GM18517 (cell line): ENCODE data around the gene NNMT.

ENCODE experiments used
- ATAC-seq: cut with Tn5 transposase; IDR thresholded peaks from one replicate; pipeline ENCODE4 v1.9.1; 2021; ENCODE audit warnings: mild to moderate bottlenecking, moderate library complexity; ENCODE audit not compliant: unreplicated experiment

Gene NNMT

DNA sequence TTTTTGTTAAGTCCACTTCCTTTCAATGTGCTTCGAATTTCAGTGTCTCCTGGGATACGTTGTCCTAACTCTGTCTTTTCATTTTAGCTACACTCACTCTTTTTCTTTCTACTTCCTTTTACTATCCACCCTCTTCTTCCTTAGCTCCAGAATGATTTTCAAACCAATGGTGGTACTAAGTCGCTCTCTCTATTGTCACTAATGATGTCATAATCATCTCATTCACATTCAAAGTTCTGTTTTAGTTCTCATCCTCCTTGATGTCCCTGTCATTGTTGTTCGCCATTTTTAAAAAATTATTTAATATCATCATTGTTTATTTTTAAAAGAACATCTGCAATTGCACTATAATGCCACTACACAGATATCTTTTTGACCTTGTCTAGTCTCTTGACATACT, 47.3 kb downstream of the NNMT start:
- no peak for ATAC-seq

GRCh38 chr11:114344494-114344893, 48.3 kb downstream of the NNMT start:
- ATAC-seq: no peak

GRCh38 chr11:114345575-114346222, 49.5 kb downstream of the NNMT start:
- ATAC-seq: no peak

DNA sequence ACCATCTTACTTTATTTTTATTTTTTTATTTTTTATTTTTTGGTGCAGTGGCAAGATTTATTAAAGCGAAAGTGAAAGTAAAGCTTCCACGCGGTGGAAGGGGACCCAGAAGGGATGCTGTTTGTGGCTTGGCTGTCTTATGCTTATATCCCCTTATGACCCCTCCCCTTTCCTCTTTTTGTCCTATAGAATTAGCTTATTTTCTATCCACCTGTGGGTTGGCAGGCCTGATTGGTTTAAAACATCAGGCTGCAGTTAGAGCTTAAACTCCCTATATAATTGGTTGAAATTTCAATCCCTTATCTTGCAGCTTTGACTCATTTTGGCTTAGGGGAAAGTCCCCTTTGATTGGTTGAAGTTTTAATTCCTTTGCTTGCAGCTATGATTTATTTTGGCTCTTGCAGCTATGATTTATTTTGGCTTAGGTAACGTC, 50.5 kb downstream of the NNMT start:
- no peak for ATAC-seq

DNA sequence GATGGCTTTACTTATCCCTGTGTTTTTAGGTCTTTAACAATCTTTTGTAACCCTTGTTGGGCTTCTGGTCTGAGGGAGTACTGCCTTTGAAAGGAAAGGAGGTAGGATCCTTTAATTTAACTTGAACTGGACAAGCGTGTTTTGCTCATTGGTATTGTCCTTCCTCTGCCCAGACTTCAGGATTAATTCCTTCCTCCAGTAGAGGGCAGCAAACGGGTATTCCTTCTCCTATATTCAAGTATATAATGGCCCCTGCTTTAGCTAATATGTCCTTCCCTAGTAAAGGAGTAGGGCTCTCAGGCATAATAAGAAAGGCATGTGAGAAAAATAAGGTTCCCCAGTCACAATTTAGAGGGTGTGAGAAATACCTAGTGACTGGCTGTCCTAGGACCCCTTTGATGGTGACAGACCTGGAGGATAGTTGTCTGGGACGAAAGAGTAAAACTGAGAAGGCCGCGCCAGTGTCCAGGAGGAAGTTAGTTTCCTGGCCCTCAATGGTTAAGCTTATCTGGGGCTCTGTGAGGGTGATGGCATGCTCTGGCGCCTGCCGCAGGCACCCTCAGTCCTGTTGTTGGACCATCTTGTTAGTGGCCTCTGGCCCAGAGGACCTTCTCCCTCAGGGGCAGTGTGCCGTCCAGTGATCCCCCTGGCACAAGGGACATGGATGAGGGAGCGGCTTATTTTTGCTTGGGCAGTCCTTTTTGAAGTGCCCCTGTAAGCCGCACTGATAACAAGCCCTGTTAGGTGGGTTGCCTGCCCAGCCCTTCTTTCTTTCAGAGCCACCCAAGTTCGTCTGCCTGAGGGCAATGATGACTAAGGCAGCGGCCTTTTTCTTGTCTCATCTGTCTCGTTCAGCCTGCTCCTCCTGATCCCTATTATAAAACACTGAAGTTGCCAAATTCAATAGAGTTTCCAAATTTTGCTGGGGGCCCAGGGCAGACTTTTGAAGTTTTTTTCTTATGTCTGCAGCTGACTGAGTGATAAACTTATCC, 52.3 kb downstream of the NNMT start:
- ATAC-seq: no peak

- ATAC-seq: no peak
Observed at GRCh38 chr11:114350022-114350421, 53.8 kb downstream of the NNMT start.

DNA sequence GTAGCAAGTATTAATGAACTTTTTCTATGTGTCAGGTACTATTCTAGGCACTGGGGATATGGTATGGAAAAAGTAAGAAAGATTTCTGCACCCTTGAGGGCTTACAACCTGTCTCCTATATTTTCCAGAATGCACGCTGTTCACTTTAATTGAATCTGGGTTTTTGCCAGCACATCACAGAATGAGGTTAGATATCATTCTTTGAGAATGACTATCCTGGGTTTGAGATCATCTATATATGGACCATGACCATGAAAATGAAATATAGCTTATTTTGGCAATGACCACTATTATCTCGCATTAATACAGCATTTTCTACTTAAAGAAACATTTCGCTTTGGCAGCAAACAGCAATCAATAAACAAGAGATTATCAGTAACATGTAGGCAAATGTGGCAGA, 57.2 kb downstream of the NNMT start:
- ATAC-seq: no peak

- no peak for ATAC-seq
Observed at GRCh38 chr11:114354076-114354475, 57.9 kb downstream of the NNMT start.

- no peak for ATAC-seq
Observed at GRCh38 chr11:114358716-114359115, 62.5 kb downstream of the NNMT start.

- ATAC-seq: no peak
Observed at GRCh38 chr11:114359342-114359741, 63.1 kb downstream of the NNMT start.

DNA sequence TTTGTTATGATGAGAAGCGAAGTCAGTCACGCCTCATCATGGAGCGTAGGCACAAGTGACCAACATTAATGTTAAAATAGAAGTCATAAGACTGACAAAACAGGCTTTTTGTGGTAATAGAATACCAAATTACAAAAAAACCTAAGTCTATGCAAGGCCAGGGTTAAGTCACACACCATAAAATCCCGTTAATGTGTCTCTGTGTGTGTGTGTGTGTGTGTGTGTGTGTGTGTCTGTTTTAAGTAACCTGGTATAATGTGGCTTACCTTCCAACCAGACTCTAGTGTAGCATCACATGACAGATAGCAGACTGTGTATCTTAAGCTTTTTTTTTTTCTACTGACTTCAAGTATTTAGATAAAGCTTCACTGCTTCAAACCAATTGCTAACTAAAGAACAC, 66.1 kb downstream of the NNMT start:
- no peak for ATAC-seq

DNA sequence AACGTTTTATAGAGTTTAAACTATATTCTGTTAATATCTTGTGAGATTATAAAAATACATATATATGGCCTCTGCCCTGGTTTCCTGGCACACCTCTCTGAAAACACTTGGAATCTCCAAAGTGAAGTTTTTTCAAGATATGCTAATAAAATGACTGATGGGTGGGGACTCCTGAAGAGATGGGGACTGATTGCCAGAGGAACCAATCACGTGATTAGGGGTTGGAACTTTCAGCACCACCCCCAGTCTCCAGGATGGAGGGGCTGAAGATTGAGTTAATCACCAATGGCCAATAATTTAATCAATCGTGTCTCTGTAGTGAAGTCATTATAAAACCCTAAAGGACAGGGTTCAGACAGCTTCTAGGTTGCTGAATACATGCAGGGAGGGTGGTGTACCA, 66.8 kb downstream of the NNMT start:
- ATAC-seq: no peak
